Skin of body (tissue), 2 donors: Measurements from ENCODE around the gene STK38L. TPM values are rescaled to one million over a fixed set of nuclear protein-coding genes. Genes with fewer than 3 reads are reported as not detected.

Experiments
- DNase-seq: peaks from one replicate; lab custom pipeline; 2025; lab: John Stamatoyannopoulos, UW
- total RNA-seq: library from RNA; depleted of rRNA; stranded (reverse); fragments of >200 nt; gene quantifications from one replicate; pipeline ENCODE4 v1.2.3, GENCODE V29; 2014

STK38L gene
- total RNA-seq, 1 donor from 2014 or later = 36.2 TPM

DNA sequence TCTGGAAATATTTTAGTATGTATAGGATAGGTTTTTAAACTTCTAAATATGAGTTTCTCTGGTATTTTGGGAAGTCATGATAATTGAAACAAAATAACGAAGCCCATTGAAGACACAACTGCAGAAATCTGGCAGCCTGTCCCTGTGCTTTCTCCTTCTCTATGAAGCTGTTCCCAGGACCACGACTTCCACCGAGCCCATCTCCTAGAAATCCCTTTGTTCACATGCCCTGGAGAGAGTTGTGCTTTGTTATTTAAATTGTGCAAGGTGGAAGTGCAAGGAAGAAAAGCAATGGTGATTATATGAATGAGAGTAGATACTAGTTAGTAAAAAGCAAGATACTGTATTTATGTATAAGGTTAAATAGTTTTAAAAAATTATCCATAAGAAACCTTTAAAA, 32.2 kb downstream of the STK38L start:
- DNase-seq = no peak

DNA sequence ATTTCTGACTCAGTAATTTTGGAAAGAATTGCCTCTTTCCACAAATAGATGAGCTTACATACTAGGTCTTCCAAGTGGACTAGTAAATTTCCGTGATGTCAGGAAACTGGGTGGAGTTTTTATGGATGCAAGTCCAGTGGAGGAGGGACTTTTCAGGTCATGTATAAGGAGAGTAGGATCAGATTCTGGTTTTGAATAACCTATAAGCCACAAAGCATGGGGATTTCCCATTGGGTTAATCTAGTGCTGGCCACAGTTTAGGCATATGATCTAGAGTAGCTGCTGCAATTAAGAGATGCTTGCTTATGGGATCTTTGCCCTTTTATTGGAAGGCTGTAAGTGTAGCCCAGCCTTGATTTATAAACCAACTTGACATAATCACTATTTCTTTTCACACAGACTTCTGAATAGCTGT, 33.8 kb downstream of the STK38L start:
- no peak for DNase-seq

DNA sequence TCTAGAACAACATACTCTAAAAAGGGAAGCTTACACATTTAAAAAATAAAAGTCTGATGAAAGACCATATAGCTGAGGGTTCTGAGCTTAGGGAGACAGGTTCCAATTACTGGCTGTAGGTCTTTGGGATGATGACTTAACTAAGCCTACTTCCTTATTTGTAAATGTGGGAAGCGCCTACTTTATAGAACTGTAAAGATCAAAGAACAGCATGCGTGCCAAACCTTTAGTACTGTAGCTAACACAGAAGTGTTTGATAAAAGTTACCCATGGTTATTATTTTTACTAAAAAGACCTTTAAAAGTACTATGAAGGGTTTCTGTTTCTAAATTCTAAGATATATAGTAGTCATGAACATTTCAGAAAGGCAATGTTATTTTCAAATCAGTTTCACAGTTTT, 35.7 kb downstream of the STK38L start:
- DNase-seq = no peak

DNA sequence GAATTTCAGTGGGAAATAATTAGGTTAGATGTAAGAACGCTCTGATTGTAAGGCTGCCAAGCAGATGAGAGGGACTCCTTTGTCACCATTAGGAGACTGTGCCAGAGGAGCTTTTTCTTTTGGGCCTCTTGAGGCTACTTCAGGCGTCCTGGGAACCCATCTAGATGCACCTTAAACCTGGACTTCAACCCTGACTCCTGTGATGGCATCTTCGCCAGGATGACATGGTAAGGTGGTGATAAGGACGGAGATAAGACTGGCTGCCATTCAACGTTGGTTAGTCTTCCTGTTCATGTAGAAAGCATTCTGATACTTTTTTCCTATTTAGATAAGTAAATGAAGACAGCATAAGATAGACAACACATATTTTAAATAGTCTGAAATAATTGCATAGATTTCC, 36.3 kb downstream of the STK38L start:
- DNase-seq = no peak

DNA sequence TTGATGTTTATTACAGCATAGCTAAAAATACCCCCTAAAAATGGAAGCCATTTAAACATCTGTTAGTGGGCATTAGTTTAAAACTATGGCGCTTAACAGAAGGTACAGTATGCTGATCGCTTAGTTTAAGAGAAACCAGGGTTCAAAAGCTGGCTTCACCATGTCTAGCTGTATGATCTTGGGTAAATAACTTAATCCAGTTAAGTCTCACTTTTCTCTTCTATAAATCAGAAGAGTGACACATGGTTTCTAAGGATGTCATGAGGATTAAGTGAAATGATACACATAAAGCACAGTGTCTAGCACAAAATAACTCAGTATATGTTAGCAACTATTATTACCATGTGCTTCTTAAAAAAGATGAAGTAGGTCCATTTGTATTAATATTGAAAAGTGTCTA, 38.7 kb downstream of the STK38L start:
- DNase-seq = no peak

DNA sequence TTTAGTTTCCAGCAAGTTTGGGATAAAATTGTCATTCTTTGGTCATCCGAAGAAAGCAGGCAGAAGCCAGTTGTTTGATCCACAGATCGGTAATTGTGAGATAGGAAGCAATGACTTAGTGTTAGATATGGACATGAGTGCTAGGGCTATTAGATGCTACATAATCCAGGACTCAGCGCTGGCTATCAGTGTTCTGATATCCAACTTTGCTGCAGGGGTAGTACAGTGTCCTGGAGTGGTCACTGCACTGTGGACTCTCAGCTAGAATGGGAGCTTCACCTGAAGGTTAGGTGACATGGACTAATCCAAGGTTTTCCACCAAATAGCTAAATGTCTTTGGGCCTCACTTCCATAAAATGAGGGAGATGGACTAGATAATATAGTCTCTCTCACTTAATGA, 39.9 kb downstream of the STK38L start:
- no peak for DNase-seq

DNA sequence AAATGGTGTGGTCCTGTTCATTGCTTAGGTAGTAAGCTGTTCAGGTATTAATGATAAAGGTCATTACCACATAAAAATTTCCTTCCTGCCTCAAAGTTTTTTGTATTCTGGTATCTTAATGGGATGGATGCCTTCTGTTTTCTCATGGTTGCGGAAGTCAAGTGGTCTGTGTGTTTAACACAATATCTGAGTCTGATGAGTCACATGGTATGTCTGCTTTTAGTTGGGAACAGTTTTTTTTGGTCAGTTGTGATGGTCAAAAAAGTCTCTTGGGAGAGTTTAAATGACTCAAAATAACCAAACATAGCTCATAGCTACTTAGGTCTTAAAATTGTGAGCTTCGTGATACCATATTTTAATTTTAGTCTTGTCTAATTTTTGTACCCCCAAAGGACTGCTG, 40.7 kb downstream of the STK38L start:
- no peak for DNase-seq

DNA sequence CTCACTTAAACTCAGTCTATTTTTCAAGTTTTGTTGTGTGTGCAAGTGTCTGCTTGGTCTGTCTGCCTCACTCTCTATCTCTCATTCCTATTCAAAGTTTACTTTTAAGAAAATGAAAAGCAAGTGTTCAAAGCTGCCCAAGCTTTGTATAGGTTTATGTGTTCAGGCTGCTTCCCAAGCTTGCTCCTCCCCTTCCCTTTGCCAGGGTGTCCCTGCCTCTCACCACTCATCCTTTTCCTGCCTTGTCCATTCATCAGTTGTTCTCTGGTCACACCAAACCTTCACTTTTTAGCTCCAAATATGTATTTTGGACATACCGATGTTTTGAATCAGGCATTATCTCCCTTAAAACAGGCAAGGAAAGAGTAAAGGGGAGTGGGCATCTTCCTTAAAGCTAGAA, 41.3 kb downstream of the STK38L start:
- no peak for DNase-seq

DNA sequence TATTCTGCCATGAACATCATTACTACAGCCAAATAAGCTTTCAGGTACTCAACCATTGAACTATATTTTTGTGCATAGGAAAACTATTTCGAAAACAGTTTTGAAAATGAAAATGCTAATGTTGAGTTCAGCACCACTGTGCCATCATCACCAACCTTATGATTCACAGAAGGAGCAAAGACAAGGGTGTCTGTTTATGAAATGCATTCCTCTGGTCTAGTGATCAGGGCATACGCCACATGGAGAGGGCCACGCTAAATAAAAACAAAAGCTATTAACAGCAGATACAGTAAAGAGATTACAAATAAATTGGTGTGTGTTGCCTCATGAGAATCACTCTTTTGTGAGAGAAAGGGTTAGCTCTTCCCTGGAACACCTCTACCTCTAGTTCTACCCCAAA, 45.3 kb downstream of the STK38L start:
- no peak for DNase-seq

DNA sequence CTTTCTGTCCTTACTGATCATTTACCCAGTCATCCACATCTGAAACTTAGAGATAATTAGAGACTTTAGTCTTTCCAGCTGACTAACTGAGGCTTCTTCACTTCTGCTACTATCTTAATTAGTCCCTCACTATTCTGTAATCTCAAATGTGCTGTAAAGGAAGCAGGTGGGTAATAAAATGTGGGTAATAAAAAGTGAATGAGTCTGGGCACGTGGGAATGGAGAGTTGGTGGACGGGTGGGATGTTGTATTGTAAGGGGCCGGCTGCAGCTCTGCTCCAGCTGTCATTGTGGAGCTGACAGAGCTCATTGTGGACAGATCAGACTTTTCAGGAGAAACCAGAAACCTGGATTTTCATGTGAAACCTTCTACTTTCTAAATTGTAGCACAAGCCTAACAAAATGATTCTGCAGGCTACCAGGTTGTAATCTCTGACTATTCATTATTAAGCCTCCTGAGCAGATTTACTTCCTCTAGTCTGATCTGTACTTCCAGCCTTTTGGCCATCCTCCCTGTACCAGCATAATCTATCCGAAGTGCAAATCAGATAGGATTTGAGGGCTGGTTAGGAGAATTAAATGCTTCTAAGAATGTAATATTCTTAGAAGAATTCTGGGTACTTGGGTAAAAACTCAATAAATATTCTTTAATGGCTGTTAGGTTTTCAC, 46.5 kb downstream of the STK38L start:
- no peak for DNase-seq

DNA sequence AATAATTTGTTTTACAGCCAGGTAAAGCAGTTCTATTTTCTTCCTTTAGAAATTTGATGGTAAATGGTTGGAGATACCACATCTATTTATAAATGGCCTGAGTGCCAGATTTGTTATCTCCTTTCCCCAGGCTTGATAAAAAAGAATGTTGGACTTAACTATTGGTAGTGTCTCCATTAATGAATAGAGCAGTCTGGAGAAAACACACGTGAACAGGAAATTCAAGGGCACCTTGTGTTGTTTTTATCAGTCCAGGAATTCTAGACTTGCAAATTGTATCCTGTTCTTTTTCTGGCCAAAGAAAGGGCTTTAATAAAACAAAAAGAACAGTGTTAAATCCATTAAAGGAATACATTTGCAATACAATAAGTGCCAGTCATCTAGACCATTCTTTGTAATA, 47.8 kb downstream of the STK38L start:
- no peak for DNase-seq

DNA sequence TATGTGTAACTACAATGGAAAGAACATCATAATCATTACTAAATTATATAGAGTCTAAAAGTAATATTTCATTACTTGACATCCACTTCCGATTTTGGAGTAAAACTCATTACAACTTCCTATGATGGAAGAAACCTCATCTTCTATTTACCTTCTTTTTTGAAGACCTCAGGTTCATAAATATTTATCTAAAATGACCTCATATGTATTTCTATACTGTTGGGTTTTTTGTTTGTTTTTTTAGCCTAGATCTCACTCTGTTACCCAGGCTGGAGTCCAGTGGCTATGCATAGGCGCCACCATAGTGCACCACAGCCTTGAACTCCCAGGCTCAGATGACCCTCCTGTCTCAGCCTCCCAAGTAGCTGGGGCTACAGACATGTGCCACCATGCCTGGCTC, 48.6 kb downstream of the STK38L start:
- no peak for DNase-seq

DNA sequence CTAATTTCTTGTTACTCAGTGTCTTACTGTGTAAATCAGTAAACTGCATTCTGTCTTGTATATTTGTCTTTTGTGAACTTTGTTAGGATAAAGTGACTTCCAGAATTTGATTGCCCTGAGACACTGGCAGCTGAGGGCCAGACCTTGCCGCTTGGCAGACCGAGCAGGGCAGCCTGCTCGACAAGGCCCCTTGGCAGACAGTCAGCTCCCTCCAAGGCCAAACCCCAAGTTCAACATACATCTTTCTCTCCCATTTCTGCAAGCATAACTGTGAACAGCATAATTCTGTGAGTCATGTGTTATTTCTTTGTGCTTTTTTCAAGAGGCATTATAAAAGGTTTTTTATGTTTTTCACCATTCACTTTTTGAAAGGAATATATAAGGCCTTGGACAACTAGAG, 49.4 kb downstream of the STK38L start:
- no peak for DNase-seq

DNA sequence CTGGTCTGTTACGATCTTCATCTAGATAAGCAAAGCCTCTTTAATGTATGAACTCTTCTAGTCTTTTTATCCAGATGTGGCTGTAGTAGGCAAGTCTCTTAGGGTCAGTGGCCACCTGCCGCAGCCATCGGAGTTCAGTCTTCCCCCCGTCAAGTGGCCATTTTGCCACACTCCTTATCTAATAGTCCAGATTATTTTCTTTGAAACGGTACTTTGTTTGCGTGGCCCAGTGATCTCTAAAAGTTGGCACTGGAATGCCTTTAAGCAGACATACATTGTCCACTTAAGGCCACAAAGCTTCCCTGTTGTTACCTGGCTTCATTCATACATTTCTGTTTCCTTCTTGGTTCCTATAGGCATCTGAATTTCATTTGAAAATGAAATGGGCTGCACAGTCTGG, 52.6 kb downstream of the STK38L start:
- DNase-seq = no peak

DNA sequence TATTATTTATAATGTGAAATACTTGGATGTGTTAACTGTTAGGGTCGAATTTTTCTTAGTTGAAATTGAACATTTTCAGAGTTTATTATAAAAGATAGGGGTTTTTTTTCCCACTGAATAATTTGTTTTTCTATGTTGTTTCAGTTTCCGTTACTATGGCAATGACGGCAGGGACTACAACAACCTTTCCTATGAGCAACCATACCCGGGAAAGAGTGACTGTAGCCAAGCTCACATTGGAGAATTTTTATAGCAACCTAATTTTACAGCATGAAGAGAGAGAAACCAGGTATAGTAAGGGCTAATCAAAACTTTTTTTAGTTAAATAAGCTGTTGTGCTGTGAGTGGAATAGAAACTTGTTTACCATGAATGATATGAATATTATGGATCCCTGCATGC, 53.5 kb downstream of the STK38L start:
- no peak for DNase-seq

DNA sequence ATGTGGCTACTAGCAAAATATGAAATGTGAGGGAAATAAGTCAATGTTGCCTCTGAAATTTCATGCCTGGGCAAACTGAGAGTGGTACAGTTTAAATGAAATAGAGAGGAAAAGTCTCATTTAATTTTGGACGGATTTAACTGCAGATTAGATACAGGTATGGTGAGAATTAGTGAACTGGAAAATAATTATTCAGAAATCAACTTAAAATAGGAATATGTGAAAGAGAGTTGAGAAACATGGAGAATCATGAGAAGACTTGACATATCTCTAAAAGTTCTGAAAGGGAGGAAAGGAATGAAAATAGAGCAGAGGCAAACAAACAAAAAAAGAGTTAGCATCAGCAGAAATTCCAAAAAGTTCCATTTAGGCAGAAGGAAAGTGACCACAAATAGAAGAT, 55.0 kb downstream of the STK38L start:
- DNase-seq = no peak

DNA sequence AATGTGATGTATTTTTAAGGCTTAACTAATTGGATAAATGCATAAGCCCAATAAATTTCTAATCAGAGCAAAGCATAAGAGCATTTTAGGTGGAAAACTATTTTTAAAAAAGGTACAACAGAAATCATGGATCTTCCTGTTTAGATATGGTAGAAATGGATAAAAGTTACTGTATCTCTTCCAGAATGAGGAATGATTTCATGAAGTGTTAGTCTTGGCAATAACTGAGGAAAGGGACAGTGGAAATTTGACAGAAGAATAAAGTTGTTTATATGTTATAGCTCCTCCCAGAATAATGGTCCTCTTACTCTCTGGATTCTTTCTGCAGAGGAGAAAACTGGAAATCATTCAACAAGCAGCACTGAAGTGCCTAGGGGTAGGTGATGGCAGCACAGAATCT, 56.1 kb downstream of the STK38L start:
- no peak for DNase-seq

DNA sequence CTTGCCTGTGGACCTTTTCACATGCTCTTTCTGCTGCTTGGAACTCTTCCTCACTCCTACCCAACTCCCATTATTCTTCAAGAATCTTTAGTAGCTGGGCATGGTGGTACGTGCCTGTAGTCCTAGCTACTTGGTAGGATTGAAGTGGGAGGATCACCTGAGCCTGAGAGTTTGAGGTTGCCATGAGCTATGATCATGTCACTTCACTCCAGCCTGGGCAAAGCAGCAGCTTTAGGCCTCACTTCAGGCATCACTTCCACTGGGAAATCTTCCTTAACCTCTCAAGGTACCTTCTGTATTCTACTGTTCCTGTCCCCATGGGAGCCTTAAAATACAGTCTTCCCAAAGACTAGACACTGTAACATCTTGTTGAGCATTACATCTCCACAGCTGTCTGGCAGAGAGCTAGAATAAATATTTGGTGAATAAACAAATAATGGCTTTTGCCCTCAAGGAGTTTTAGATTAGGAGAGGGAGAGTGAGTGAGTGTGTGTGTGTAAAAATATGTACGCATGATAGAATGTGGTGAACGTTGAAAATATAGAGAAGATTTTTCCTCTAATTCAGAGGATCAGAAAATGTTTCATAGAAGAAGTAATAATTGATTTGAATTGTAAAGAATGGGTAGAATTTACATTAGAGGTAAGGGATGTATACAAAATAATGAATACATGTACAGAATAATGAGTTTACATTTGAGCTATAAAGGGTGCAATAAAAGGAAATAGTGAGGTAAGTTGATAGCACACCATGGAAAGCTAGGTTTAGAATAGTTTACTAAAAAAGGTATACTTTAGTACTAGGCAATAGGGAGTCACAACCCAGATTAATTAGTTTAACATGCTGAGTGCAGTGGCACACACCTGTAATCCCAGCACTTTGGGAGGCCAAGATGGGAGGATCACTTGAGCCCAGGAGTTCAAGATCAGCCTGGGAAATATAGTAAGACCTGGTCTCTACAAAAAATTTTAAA, 59.3 kb downstream of the STK38L start:
- no peak for DNase-seq

DNA sequence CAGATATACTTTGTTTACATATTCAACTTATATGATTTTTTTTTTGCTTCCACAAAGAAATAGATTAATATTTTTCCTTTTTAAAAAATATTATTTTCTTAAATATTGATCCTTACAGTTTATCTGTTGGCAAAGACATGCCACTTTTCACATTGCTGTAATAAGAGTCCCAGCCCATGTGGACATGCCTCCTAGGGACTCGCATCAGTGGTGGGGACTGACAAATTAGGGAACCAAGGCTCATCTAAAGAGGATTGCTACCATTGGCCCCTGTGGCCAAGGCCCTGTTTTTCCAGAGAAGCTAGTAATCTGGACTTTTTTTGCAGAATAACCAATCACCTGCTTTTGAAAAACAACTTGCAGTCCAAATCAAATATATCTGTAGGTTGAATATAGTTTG, 60.8 kb downstream of the STK38L start:
- DNase-seq = no peak

DNA sequence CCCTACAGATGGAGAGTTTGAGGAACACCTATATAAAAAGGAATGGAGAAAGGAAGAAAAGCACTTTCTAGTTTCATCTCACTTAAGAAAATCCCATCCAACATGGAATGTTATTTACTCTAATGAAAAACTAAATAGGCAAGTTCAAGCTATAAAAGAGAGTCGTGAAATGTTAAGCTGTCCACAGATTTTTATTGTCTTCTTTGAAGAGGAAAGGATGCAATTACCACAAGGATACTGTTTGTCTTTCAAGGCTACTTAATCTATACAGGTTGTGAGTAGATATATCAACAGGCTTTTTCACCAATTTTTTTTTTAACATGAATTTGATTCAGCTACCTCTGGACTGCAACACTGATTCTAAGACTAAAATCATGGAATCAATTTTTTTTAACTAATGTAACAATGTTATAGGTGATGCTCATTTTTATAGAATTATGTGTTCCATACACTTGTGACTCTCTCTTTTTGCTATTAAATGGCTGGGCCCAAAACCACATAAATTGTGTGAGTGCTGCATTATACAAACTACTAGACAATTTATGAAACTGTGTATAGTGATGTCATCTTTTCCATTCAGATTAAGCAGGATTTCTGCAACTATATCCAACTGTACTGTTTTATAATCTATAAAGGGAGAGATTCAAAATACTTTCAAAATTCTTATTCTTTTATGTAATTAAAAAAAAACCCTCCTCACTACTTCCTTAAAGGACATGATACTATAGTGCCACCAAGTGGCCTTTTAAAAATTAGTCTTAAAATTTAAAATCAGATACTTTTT, 61.8 kb downstream of the STK38L start:
- no peak for DNase-seq

DNA sequence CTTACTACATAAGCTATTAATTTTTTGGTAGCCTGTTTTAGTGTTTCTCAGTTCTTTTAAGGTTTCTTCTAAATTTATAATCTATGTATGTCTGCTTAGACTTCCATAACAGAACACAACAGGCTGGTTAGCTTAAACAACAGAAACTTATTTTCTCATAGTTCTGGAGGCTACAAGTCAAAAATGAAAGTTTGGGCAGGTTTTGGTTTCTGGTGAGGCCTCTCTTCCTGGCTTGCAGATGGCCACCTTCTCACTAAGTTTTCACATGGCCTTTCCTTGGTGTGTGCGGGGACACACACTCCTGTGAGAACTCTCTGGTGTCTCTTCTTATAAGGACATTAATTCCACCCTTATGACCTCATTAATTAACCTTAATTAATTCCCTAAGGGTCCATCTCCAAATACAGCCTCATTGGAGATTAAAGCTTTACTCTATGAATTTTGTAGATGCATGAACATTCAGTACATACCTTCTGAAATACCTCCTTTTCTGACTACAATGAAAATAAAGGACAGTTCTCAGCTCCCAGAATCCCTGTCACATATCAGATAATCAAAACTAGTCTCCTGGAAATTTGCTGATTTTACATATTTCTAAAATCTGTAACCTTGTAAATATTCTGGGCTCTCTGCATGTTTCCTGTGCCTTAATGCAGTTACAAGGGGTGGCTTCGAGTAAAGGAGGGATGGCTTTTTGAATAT, 65.4 kb downstream of the STK38L start:
- no peak for DNase-seq

DNA sequence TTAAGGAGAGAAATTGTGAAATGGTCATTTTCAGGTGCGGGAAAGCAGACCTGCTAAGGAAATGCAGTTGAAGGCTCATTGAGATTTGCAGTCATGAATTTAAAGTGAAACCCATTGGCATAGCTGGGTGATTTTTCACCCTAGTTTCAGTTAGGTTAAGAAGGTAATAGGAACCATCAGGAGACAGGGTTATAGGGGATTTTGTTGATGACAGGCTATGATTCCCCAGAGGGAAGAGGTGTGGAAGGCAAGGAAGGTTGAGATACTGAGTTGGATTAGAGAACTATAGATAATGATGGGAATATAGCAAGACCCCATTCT, 65.9 kb downstream of the STK38L start:
- no peak for DNase-seq
